Type B pancreatic cell (in vitro differentiated cells): ENCODE results near the gene TTLL13. TPM values are rescaled to one million over a fixed set of nuclear protein-coding genes. Genes with fewer than 3 reads are reported as not detected.

Source experiments
- DNase-seq: peaks from one replicate; pipeline ENCODE4 v3.0.0; 2021; ENCODE audit warnings: mixed read lengths; ENCODE audit not compliant: unreplicated experiment; ENCODE audit errors: extremely low spot score
- H3K27ac Mint-ChIP-seq: 2 replicates; pipeline ENCODE4 v1.8.0; 2021; ENCODE audit warnings: mild to moderate bottlenecking, mixed read lengths
- H3K27me3 Mint-ChIP-seq: 2 replicates; pipeline ENCODE4 v1.8.0; 2021; ENCODE audit warnings: mixed read lengths
- H3K36me3 Mint-ChIP-seq: 2 replicates; pipeline ENCODE4 v1.8.0; 2021; ENCODE audit warnings: mixed read lengths
- H3K4me1 Mint-ChIP-seq: one replicate; pipeline ENCODE4 v1.8.0; 2021; ENCODE audit warnings: mixed read lengths; ENCODE audit not compliant: unreplicated experiment
- H3K4me3 Mint-ChIP-seq: 2 replicates; pipeline ENCODE4 v1.8.0; 2021; ENCODE audit warnings: mild to moderate bottlenecking, mixed read lengths
- H3K9me3 Mint-ChIP-seq: 2 replicates; pipeline ENCODE4 v1.8.0; 2021; ENCODE audit warnings: mixed read lengths
- total RNA-seq: library from RNA; stranded (reverse); gene quantifications from 2 replicates; pipeline ENCODE4 v1.2.1, GENCODE V29; 2021; ENCODE audit warnings: low replicate concordance
- TF ChIP-seq, protein P1 (sequence below): fragments of 200-600 bp; sonication (generic); conservative IDR thresholded peaks from 2 replicates; pipeline ENCODE4 v1.5.0; 2021; ENCODE audit warnings: antibody characterized with exemption, mild to moderate bottlenecking

Gene TTLL13
- total RNA-seq, 1 donor from 2014 or later: 0.58 TPM

DNA sequence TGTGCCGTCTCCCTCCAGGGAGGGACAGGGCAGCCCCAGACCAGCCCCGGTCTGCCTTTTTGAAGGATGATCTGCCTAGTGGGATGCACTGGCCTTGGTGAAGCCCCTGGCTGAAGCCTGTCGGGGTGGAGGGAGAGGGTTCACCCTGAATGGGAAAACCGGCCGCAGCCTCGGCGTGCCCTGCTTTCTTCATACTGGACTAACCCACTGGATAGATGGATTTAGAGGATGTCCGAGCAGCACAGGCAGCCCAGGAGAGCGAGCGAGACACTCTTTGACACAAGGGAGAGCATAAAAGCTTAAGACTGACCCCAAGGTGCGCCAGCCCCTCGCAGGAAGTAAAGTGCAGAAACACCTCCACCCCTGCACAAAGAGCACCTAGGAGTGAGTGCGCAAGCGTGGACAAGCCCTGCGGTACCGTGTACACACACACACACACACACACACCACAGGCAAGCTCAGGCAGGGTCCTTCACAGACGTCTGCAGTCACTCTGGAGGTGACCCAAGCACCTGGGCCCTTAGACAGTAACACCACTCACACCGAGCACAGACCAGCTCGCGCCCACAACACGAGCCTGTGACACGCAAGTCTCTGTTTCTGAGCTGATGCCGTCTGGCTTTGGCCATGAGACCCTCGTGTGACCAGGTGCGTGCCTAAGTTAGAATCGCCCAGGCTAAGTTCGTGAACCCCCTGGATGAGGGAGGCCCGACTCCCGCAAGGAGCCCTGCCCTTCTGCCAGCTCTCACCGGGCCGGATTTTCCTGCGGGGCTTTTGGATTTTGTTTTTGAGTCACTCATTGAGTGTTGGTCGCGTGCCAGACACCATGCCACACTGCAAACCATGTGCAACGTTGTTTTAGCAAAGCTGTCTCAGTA, 36.9 kb upstream of the TTLL13 start:
- H3K36me3 Mint-ChIP-seq: peaks cover 3% of the 10 kb centered on the region
- H3K27ac Mint-ChIP-seq: peak overlapping the region; percentile 74

GRCh38 chr15:90213122-90213817, 36.1 kb upstream of the TTLL13 start:
- TF ChIP-seq, protein P1, sequence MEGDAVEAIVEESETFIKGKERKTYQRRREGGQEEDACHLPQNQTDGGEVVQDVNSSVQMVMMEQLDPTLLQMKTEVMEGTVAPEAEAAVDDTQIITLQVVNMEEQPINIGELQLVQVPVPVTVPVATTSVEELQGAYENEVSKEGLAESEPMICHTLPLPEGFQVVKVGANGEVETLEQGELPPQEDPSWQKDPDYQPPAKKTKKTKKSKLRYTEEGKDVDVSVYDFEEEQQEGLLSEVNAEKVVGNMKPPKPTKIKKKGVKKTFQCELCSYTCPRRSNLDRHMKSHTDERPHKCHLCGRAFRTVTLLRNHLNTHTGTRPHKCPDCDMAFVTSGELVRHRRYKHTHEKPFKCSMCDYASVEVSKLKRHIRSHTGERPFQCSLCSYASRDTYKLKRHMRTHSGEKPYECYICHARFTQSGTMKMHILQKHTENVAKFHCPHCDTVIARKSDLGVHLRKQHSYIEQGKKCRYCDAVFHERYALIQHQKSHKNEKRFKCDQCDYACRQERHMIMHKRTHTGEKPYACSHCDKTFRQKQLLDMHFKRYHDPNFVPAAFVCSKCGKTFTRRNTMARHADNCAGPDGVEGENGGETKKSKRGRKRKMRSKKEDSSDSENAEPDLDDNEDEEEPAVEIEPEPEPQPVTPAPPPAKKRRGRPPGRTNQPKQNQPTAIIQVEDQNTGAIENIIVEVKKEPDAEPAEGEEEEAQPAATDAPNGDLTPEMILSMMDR: no peak
- H3K27ac Mint-ChIP-seq: peak overlapping the region; percentile 24

More for the DNA sequence above, 36.9 kb upstream of the TTLL13 start:
- no peak for DNase-seq
- H3K9me3 Mint-ChIP-seq: no peaks in the 10 kb centered on the region
- peaks cover 3% of the 10 kb centered on the region for H3K4me1 Mint-ChIP-seq
- no peaks in the 10 kb centered on the region for H3K27me3 Mint-ChIP-seq
- no peak overlapping the region for H3K4me3 Mint-ChIP-seq
- TF ChIP-seq, protein P1: no peak

DNA sequence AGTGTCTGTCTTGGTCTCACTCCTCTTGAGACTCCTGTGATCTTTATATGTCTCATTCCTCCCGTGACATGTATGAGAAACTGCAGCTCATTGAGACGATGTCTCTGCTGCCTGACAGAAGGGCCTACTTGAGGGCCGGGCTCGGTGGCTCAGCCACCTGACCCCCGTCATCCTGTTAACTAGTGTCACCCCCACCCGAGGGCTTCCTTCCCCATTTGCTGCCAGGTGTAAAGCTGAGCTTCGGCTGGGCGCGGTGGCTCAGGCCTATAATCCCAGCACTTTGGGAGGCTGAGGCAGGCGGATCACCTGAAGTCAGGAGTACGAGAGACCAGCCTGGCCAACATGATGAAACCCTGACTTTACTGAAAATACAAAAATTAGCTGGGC, 35.5 kb upstream of the TTLL13 start:
- Mint-ChIP-seq H3K4me1 (peaks cover 6% of the 10 kb centered on the region), H3K36me3 (peaks cover 3% of the 10 kb centered on the region), H3K27ac (peak overlapping the region; percentile 24), H3K9me3 (no peaks in the 10 kb centered on the region), H3K27me3 (no peaks in the 10 kb centered on the region), H3K4me3 (no peak overlapping the region)
- no peak for DNase-seq
- TF ChIP-seq, protein P1: no peak

More at GRCh38 chr15:90213122-90213817, 36.1 kb upstream of the TTLL13 start:
- H3K9me3 Mint-ChIP-seq: no peaks in the 10 kb centered on the region
- H3K4me1 Mint-ChIP-seq: peaks cover 3% of the 10 kb centered on the region
- no peaks in the 10 kb centered on the region for H3K27me3 Mint-ChIP-seq
- peaks cover 3% of the 10 kb centered on the region for H3K36me3 Mint-ChIP-seq
- no peak for DNase-seq
- H3K4me3 Mint-ChIP-seq: no peak overlapping the region

DNA sequence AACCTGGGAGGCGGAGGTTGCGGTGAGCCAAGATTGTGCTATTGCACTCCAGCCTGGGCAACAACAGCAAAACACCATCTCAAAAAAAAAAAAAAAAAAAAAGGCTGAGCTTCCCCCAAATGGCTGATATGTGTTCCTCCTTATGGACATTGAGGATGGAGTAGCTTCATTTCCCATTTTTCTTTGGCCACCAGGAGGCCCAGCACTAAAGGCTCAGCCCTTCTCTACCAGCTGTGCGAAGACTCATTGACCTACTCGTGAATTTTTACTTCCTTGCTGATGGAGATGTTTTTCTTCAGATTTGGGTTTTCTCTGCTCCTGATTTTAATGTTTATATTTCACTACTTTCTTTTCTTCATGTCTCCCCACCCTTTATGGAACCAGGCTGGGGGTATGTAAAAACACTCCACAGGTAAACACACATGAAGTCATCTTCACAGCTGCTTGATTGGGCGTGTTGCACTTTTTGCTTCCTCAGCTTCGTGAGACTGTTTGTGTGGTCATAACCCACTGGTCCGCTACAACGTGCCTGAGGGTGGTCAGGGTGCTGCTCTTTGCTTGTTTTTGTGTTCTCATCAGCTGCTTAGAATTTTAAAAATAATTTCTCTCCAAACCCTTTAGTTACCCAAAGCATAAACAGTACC, 34.7 kb upstream of the TTLL13 start:
- no peak for DNase-seq
- peaks cover 11% of the 10 kb centered on the region for H3K4me1 Mint-ChIP-seq
- no peak overlapping the region for H3K4me3 Mint-ChIP-seq
- no peaks in the 10 kb centered on the region for H3K27me3 Mint-ChIP-seq
- peaks cover 3% of the 10 kb centered on the region for H3K36me3 Mint-ChIP-seq
- H3K9me3 Mint-ChIP-seq: no peaks in the 10 kb centered on the region
- no peak overlapping the region for H3K27ac Mint-ChIP-seq
- TF ChIP-seq, protein P1: peak; percentile 57

DNA sequence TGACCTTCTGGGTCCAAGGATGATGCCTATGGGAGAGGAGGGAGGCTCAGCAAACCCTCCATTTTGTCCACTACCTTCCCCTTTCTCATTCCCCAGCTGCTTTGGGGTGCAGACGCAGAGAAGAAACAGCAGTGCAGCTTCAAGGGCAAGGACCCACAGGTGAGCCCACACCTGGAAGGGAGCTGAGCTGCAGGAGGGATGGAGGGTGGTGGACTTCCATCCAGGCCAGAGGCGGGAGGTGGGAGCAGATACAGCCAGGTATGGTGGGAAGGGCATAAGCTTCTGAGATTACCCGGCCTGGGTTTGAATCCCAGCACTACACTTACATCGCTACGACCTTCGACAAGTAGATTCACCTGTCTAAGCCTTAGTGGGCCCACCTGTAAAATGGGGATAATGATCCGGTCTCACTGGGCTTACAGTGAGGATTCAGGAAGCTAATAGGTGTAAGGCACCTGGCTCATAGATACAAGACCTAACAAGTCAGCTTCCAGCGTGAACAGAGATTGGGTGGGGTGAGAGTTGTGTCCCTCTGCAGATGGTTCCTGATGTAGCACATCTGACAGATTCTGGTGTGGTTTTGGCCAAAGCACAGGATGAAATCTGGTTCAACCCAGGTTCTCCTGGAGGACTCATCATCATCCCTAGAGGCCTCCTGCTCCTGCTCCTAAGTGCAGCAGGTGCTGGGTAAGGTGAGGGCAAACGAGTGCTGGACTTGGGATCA, 31.5 kb upstream of the TTLL13 start:
- Mint-ChIP-seq H3K27me3 (no peaks in the 10 kb centered on the region), H3K27ac (no peak overlapping the region), H3K36me3 (peaks cover 3% of the 10 kb centered on the region), H3K4me3 (no peak overlapping the region), H3K9me3 (no peaks in the 10 kb centered on the region), H3K4me1 (peaks cover 11% of the 10 kb centered on the region)
- no peak for DNase-seq
- TF ChIP-seq, protein P1: no peak
